Activated naive CD8-positive, alpha-beta T cell treated with anti-CD3 and anti-CD28 coated beads, Interleukin-2, amount 50 U/mL, for 24 hours (primary cell): ENCODE measurements around the gene TBCC.
A peak's percentile ranks its signal among the peaks of the same experiment; 100 is the strongest.

Experiments used
- ATAC-seq: fragments of 150-1000 bp; cut with Tn5 transposase; one replicate; pipeline ENCODE4 v1.10.0; 2021
- DNase-seq: peaks from one replicate; pipeline ENCODE4 v3.0.0; 2021
- H3K27ac Mint-ChIP-seq: one replicate; pipeline ENCODE4 v1.8.0; 2021; ENCODE audit warnings: mild to moderate bottlenecking, mixed read lengths
- H3K27me3 Mint-ChIP-seq: one replicate; pipeline ENCODE4 v1.8.0; 2021; ENCODE audit warnings: mixed read lengths
- H3K36me3 Mint-ChIP-seq: one replicate; pipeline ENCODE4 v1.8.0; 2021; ENCODE audit warnings: low read depth, mixed read lengths
- H3K4me1 Mint-ChIP-seq: one replicate; pipeline ENCODE4 v1.8.0; 2021; ENCODE audit warnings: mixed read lengths
- H3K4me3 Mint-ChIP-seq: one replicate; pipeline ENCODE4 v1.8.0; 2021; ENCODE audit warnings: mild to moderate bottlenecking, moderate library complexity, mixed read lengths
- H3K9me3 Mint-ChIP-seq: one replicate; pipeline ENCODE4 v1.8.0; 2021; ENCODE audit warnings: mixed read lengths

TBCC gene, protein sequence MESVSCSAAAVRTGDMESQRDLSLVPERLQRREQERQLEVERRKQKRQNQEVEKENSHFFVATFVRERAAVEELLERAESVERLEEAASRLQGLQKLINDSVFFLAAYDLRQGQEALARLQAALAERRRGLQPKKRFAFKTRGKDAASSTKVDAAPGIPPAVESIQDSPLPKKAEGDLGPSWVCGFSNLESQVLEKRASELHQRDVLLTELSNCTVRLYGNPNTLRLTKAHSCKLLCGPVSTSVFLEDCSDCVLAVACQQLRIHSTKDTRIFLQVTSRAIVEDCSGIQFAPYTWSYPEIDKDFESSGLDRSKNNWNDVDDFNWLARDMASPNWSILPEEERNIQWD

DNA sequence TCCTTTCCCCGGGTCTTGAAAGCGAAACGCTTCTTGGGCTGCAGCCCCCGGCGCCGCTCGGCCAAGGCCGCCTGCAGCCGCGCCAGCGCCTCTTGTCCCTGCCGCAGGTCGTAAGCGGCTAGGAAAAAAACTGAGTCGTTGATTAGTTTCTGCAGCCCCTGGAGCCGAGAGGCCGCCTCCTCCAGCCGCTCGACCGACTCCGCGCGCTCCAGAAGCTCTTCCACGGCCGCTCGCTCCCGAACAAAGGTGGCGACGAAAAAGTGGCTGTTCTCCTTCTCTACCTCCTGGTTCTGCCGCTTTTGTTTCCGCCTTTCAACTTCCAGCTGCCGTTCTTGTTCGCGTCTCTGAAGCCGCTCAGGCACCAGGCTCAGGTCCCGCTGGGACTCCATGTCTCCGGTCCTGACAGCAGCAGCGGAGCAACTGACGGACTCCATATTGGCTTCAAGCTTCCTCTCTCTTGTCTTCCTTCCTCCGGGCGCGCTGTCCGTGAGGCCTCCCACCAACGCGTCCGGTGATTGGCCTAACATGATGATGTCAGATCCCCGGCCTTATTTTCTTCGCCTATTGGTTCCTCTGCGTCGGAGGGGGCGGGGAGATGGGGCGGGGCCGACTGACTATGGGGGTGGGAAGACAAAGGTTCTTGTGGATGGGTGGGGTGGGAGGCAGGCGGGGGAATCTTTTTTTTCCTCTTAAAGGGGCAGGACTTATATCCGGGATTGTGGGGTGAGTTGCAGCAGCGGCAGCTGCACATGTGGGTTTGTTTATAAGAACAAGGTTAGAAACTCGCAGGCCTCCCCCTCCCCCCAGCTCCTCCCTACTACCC, at the start of gene TBCC:
Gene TBCC, minus strand, starts transcription at position 464 of the 823 bp plus-strand sequence. Its CDS starts 30 bp downstream, at position 434.
- Mint-ChIP-seq H3K27me3 (no peaks in the 10 kb centered on the region), H3K36me3 (peaks cover 18% of the 10 kb centered on the region), H3K4me1 (peaks cover 36% of the 10 kb centered on the region), H3K9me3 (no peaks in the 10 kb centered on the region), H3K27ac (peak within 1 kb of the TSS; percentile 96), H3K4me3 (peak within 1 kb of the TSS; percentile 95)
- ATAC-seq (peak; percentile 75), DNase-seq (peak; percentile 91)

DNA sequence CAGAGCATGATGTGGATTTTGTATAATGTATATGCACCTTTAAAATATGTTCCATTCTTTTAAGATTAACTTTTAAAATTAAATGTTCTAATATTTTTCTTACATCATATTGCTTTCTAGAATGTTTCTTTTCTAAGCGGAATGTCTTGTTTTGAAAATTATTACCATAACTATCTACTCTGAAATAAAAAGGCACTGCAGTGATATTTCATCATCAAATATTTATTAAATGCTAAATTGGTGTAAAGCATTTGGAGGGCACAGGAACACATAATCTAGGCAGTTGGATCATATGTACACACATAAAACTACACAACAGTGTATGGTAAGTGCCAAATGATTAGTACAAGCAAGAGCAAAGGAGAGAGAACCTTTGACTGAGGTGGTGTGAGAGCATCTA, 49.7 kb upstream of the TBCC start:
- Mint-ChIP-seq H3K4me3 (no peak overlapping the region), H3K4me1 (peaks cover 19% of the 10 kb centered on the region), H3K9me3 (no peaks in the 10 kb centered on the region), H3K36me3 (peaks cover 2% of the 10 kb centered on the region), H3K27ac (no peak overlapping the region), H3K27me3 (no peaks in the 10 kb centered on the region)
- DNase-seq: no peak
- no peak for ATAC-seq

DNA sequence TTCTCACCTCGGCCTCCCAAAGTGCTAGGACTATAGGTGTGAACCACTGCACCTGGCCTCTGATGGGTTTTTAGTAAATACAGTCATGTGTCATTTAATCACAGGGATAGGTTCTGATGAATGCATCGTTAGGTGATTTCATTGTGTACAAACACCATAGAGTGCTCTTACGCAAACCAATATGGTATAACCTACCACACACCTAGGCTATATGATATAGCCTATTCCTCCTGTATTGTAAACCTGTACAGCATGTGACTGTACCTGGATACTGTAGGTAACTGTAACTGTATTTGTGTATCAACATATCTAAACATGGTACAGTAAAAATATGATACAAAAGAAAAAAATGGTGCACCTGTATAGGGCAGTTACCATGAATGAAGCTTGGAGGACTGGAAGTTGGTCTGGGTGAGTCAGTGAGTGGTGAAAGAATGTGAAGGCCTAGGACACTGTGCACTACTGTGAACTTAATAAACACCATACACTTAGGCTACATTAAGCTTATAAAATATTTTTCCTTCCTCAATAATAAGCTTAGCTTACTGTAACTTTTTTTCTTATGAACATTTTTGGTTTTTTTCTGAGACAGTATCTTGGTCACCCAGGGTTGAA, 45.9 kb upstream of the TBCC start:
- DNase-seq: no peak
- ATAC-seq: peak; percentile 30
- no peak overlapping the region for H3K4me3 Mint-ChIP-seq
- H3K27ac Mint-ChIP-seq: no peak overlapping the region
- H3K27me3 Mint-ChIP-seq: no peaks in the 10 kb centered on the region
- H3K9me3 Mint-ChIP-seq: no peaks in the 10 kb centered on the region
- peaks cover 6% of the 10 kb centered on the region for H3K36me3 Mint-ChIP-seq
- H3K4me1 Mint-ChIP-seq: peaks cover 31% of the 10 kb centered on the region

DNA sequence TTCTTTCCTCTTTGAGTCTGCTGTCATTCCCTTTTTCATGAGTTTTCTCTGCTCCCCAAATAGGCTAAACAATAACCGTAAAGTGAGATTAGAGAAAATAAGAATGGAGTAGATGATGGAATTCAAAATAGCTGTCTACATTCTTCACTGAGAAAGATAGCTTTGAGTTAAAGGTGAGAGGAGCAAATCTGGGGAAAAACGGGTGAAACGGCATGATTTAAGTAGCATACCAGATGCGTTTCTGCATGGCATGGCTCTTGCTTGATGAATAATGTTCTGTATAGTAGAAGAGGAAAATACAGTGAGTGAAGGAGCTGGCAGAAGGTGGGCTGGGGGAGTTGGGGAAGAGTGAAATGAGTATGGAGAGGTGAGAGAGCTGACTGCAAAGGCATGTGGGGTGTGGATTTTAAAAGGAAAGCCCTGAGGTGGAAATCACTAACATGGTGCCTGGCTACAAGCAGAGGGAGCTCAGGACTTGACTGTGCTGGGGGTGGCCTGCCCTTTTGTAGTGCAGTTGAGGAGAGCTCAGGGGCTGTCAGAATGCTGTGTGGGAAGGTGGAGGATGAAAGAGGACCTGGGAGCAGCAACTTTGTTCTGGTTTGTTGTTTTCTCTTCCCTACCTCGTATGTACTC, 44.8 kb upstream of the TBCC start:
- peak; percentile 61 for ATAC-seq
- peaks cover 6% of the 10 kb centered on the region for H3K36me3 Mint-ChIP-seq
- no peaks in the 10 kb centered on the region for H3K27me3 Mint-ChIP-seq
- H3K4me3 Mint-ChIP-seq: no peak overlapping the region
- H3K27ac Mint-ChIP-seq: peak overlapping the region; percentile 19
- no peaks in the 10 kb centered on the region for H3K9me3 Mint-ChIP-seq
- H3K4me1 Mint-ChIP-seq: peaks cover 23% of the 10 kb centered on the region
- DNase-seq: no peak

DNA sequence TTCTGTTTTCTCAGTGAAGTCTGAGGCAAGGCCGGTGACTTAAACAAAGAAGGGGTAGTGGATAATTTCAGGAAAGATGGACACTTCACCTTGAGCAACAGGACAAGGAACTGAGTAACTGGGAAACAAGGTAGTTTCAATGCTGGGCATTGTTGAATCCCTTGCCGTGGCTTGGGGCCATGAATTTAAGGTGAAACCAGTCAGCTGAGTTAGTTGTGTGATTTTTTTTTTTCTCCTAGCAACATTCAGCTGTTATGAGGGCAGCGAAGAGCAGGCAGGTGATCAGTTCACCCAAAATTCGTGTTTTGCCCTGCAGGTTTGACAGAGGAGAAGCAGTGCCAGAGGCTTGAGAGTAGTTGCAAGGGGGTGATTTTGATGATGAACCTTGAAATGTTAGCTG, 42.8 kb upstream of the TBCC start:
- H3K4me3 Mint-ChIP-seq: no peak overlapping the region

DNA sequence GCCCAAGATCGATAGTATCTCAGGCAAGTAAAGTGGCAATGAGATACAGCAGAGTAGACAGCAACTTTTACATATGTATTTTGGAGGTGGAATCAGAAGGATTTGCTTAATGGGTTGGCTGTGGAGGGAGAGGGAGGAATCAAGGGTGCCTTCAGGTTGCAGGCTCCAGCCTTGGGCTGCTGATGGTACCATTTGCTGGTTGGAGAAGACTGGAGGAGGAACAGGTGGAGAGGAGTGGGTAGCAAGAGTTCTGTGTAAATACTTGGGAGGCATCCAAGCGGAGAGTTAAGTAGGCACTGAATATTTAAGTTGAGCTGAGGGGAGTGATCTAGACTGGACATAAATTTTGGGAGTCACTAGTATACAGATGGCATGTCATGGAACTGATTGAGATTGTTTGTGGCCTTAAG, 41.2 kb upstream of the TBCC start:
- Mint-ChIP-seq H3K4me3 (no peak overlapping the region), H3K4me1 (peaks cover 21% of the 10 kb centered on the region), H3K36me3 (peaks cover 19% of the 10 kb centered on the region), H3K9me3 (no peaks in the 10 kb centered on the region), H3K27me3 (no peaks in the 10 kb centered on the region), H3K27ac (no peak overlapping the region)
- DNase-seq (no peak), ATAC-seq (no peak)

More for the DNA sequence above, 42.8 kb upstream of the TBCC start:
- Mint-ChIP-seq H3K9me3 (no peaks in the 10 kb centered on the region), H3K4me1 (peaks cover 23% of the 10 kb centered on the region), H3K27me3 (no peaks in the 10 kb centered on the region), H3K27ac (no peak overlapping the region), H3K36me3 (peaks cover 19% of the 10 kb centered on the region)
- no peak for DNase-seq
- ATAC-seq: no peak

DNA sequence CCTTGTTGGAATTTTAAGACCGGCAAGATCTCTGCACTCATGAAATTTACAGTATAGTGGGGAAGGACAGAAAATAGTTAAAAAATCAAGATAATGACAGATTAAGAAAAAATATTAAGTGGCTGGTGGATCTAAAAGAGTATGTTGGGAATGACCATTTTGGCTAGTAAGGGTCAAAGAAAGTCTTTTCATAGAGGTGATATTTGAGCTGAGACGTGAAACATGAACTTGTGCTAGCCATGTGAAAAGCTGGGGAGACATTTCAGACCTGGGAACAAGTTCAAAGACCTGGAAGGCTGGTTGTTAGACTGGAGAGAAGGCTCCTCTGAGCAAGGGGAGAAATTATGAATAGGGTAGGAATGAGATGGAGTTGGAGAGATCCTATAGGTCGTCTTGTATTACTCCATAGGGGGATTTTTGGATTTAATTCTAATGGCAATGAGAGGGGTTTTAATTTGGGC, 40.7 kb upstream of the TBCC start:
- no peak overlapping the region for H3K27ac Mint-ChIP-seq
- no peaks in the 10 kb centered on the region for H3K27me3 Mint-ChIP-seq
- H3K4me1 Mint-ChIP-seq: peaks cover 19% of the 10 kb centered on the region
- ATAC-seq (no peak), DNase-seq (no peak)
- H3K4me3 Mint-ChIP-seq: no peak overlapping the region
- peaks cover 19% of the 10 kb centered on the region for H3K36me3 Mint-ChIP-seq
- H3K9me3 Mint-ChIP-seq: no peaks in the 10 kb centered on the region

DNA sequence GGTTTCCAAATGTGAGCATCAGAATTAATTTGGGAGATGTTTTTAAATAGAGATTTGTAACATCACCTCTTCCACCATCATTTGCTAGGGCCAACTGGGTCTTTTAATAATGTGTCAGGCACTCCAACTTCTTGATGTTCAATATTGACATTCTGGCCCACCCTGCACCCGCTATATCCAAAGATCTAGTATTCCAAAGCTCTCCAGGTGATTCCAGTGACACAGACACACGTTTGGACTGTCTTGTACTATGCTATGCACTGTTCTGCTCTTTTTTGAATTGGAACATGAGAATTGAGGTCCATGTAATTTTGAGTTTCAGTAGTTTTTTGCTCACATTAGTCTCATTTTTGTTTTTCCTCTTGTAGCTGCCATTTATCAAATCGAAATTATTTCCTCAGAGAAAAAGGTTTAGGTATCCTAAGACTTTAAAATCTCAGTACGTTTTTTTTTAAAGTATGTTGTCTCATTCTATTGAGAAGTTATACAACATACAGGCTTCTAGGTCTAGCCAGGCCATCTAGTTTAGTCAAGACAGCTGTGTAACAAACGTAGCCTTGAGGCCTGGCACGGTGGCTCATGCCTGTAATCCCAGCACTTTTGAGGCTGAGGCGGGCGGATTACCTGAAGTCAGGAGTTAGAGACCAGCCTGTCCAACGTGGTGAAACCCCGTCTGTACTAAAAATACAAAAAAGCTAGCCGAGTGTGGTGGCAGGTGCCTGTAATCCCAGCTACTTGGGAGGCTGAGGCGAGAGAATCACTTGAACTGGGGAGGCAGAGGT, 39.0 kb upstream of the TBCC start:
- no peaks in the 10 kb centered on the region for H3K27me3 Mint-ChIP-seq
- DNase-seq (no peak), ATAC-seq (no peak)
- peaks cover 19% of the 10 kb centered on the region for H3K36me3 Mint-ChIP-seq
- H3K9me3 Mint-ChIP-seq: no peaks in the 10 kb centered on the region
- peak overlapping the region; percentile 95 for H3K4me3 Mint-ChIP-seq
- peak overlapping the region; percentile 99 for H3K27ac Mint-ChIP-seq
- peaks cover 17% of the 10 kb centered on the region for H3K4me1 Mint-ChIP-seq

DNA sequence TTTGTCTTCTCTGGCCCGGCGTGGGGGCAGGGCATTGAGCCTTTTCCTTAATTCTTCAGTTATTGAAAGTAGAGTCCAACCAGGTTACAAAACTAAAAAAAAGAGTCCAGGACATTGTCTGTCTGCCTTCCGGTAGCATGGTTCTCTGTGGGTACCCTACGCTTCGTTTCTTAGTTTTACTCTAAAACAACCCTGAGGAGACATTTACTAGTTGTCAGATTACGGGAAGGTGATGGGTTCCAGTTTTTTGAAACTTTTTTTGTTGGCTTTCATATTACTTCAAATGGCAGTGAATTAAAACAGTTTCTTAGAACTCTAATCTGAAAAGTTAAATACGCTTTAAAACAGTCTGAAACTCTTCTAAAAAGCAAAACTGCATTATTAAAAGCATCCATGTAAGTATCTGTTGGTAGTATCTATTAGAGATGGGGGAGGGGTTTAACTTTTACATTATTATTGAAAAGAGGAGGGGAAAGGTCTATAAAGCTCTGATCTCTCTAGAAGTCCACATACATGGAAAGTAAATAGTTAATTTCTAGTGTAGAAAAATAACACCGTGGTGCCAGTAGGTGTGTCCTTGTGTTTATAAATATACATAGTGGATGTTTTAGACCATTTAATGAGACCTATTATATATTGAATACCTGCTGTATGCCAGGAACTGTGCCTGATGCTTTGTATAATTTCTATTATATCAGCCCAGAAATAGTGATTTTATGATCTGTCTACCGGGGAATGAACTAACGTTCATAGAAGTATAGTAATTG, 38.2 kb upstream of the TBCC start:
- no peaks in the 10 kb centered on the region for H3K9me3 Mint-ChIP-seq
- peaks cover 13% of the 10 kb centered on the region for H3K4me1 Mint-ChIP-seq
- ATAC-seq: no peak
- peaks cover 18% of the 10 kb centered on the region for H3K36me3 Mint-ChIP-seq
- H3K4me3 Mint-ChIP-seq: peak overlapping the region; percentile 95
- no peaks in the 10 kb centered on the region for H3K27me3 Mint-ChIP-seq
- H3K27ac Mint-ChIP-seq: peak overlapping the region; percentile 99
- DNase-seq: no peak

DNA sequence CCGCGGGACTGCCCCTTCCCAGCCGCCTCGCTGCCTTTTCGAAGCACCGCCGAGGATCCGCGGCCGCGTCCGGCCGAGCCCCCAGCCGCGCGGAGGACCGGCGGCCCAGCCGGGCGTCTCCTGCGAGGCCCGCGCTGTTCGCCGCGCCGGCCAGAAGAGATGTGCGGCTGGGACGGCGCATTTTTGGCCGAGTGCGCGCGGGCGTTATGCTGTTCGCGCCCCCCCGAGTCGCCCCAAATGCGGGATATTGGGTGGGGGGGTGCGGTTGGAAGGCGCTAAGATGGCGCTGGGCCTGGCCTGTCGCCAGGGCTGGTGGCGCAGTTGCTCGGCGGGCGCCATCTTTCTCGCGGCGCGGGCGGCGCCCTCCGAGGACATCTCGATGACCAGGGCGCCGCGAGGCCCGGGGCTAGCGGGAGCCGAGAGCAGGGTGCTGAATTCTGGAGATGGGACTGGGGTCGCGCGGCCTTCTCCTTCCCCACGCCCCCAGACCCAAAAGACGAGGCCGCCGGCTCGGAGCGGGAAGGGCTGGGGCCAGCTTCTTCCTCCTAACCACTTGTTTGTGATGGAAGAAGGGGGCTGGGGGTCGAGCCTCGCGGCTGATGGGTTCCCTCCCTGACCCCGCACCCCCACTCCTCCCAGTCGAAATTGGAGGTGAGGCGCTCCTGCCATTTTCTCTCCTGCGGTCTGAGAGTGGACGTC, 37.4 kb upstream of the TBCC start:
- Mint-ChIP-seq H3K4me1 (peaks cover 16% of the 10 kb centered on the region), H3K4me3 (peak overlapping the region; percentile 95), H3K27me3 (no peaks in the 10 kb centered on the region), H3K9me3 (no peaks in the 10 kb centered on the region), H3K27ac (peak overlapping the region; percentile 99), H3K36me3 (peaks cover 16% of the 10 kb centered on the region)
- peak; percentile 76 for DNase-seq
- peak; percentile 33 for ATAC-seq

DNA sequence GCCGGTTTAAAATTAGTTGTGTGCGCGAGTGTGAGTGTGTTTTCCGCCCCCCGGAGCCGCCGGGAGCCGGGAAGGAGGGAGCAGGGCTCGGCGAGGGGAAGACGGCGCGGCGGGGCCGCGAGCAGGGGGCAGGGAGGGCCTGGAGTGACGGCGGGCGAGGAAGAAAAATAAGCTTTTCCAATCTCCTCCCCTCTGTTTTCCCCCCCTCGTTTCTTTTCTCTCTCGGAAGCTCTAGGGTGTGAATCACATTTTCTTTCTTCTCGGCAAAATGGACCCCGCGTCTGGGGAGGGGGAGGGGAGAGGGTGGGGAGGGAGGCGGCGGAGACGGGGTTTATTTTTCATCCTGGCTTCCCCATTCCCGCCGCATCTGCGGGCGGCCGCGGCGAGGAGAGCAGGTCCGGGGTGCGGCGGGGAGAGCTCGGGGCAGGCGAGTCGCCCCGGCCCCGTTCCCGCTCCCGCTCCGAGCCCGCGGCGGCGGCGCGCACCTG, 36.8 kb upstream of the TBCC start:
- Mint-ChIP-seq H3K36me3 (peaks cover 16% of the 10 kb centered on the region), H3K27ac (peak overlapping the region; percentile 100), H3K4me3 (peak overlapping the region; percentile 94), H3K4me1 (peaks cover 20% of the 10 kb centered on the region), H3K27me3 (no peaks in the 10 kb centered on the region), H3K9me3 (no peaks in the 10 kb centered on the region)
- DNase-seq (peak; percentile 74), ATAC-seq (peak; percentile 58)

DNA sequence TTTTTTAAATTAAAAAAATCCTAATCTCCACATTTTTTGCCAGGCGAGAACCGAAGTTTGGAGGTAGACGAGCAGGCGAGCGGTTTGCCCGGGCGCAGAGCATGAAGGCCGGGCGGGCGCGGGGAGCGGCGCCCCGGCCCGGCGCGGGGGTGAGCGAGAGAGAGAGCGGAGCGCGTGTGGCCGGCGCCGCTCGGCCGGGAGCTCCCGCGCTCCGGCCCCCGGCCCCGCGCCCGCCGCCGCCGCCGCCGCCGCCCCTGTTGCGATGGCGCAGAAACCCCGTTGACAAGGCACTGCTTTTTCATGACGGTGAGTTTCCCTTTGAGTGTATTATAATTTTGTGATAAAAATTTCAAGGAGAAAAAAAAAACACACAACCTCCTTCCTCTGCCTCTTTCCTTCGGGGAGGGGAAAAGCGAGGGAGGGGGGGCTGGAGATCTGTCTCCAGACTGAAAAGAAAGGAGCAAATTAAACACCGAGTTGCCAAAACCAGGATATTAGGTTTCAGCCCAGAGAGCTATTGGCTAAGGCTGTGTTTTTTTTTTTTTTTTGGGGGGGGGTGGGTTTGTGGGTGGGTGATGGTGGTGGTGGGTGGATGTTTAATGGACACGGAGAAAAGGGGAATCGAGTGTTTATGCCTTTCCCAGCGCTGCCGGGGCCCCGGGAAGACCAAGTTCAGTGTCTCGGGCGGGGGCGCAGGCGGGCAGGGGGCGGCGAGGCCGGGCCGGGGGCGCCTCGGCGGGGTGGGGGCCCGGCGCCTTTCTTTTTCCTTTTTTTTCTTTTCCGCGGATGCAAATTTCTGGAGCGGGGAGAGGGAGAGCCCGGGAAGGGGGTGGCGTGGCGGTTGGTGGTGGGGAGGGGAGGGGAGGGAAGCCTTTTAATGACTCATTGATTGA, 36.1 kb upstream of the TBCC start, which contains the start of gene BICRAL:
Gene BICRAL, plus strand, starts transcription at position 257 of the 893 bp plus-strand sequence. CDS start 39,971 bp downstream, outside the sequence.
- peak within 1 kb of the TSS; percentile 94 for H3K4me3 Mint-ChIP-seq
- peak within 1 kb of the TSS; percentile 100 for H3K27ac Mint-ChIP-seq
- no peaks in the 10 kb centered on the region for H3K27me3 Mint-ChIP-seq
- no peaks in the 10 kb centered on the region for H3K9me3 Mint-ChIP-seq
- H3K36me3 Mint-ChIP-seq: peaks cover 16% of the 10 kb centered on the region
- DNase-seq: peak; percentile 79
- peak; percentile 12 for ATAC-seq
- peaks cover 27% of the 10 kb centered on the region for H3K4me1 Mint-ChIP-seq
